Upper lobe of left lung (tissue), 6 donors: ENCODE data around the gene PTPN6. TPM values are rescaled to one million over a fixed set of nuclear protein-coding genes. Genes with fewer than 3 reads are reported as not detected.

ENCODE experiments used
- ATAC-seq, 2 donors: fragments of 200-7000 bp; cut with Tn5 transposase; one replicate each; pipeline ENCODE4 v1.9.1; 2022; ENCODE audit warnings: mild to moderate bottlenecking in 2 of 2, moderate library complexity in 2 of 2; ENCODE audit not compliant: low FRiP score in 2 of 2
- DNase-seq, 2 donors: peaks; one replicate each; pipeline ENCODE4 v3.0.0-alpha.2; 2019 to 2020
- H3K27ac ChIP-seq, 4 donors: fragments of 200-600 bp; sonication (generic); one replicate each; pipeline ENCODE4 v1.5.1; 2016 to 2019
- H3K27me3 ChIP-seq, 4 donors: fragments of 200-600 bp; sonication (generic); one replicate each; pipeline ENCODE4 v1.5.1; 2017 to 2019
- H3K36me3 ChIP-seq, 4 donors: fragments of 200-600 bp; sonication (generic); one replicate each; pipeline ENCODE4 v1.5.1; 2016 to 2019
- H3K4me1 ChIP-seq, 4 donors: fragments of 200-600 bp; sonication (generic); one replicate each; pipeline ENCODE4 v1.5.1; 2018 to 2019
- H3K4me3 ChIP-seq, 4 donors: fragments of 200-600 bp; sonication (generic); one replicate each; pipeline ENCODE4 v1.5.1; 2017 to 2019; ENCODE audit warnings: mild to moderate bottlenecking in 2 of 4, moderate library complexity in 1 of 4
- H3K9me3 ChIP-seq, 4 donors: fragments of 200-600 bp; sonication (generic); one replicate each; pipeline ENCODE4 v1.5.1; 2018 to 2019
- EP300 ChIP-seq, 4 donors: sonication (generic); formaldehyde crosslinking; IDR thresholded peaks; one replicate each; pipeline ENCODE4 v1.5.1; 2017; ENCODE audit warnings: antibody characterized with exemption in 4 of 4, control low read depth in 2 of 4
- POLR2A ChIP-seq, 4 donors: fragments of 450-650 bp; IDR thresholded peaks; one replicate each; pipeline ENCODE4 v1.5.1; 2016 to 2017; ENCODE audit warnings: antibody characterized with exemption in 4 of 4, mild to moderate bottlenecking in 2 of 4
- POLR2AphosphoS5 ChIP-seq, 2 donors: sonication (generic); formaldehyde crosslinking; IDR thresholded peaks; one replicate each; pipeline ENCODE4 v1.5.1; 2017; ENCODE audit warnings: antibody characterized with exemption in 2 of 2
- WGBS, 2 donors: methylation state at CpG; one replicate each; pipeline ENCODE4 v1.1.5; 2017 to 2018; 5-methylcytosine and 5-hydroxymethylcytosine counted together
- total RNA-seq, 6 donors: library from RNA; depleted of rRNA in 4 of 6; stranded (reverse); fragments of >200 nt in 4 of 6; gene quantifications; one replicate each; pipeline versions ENCODE4 v1.1.0 to v1.2.1, GENCODE V29; 2016 to 2021
- TF ChIP-seq, protein P1 (sequence below), 6 experiments: fragments of 450-650 bp in 4 of 6; fragments of 200-600 bp in 2 of 6; sonication (generic) in 2 of 6; IDR thresholded peaks; one replicate each; pipeline ENCODE4 v1.5.1; 2016 to 2019; ENCODE audit warnings: antibody characterized with exemption in 6 of 6
- donor health status: DM: no; HTN: no; CAD: no; lungs with moderate emphysema.
- donor health status: DM: no; HTN: yes; CAD: no; lungs with severe emphysema.

Gene PTPN6
- total RNA-seq, 6 donors from 2014 or later = 56.3 to 215 (median 114) TPM

DNA sequence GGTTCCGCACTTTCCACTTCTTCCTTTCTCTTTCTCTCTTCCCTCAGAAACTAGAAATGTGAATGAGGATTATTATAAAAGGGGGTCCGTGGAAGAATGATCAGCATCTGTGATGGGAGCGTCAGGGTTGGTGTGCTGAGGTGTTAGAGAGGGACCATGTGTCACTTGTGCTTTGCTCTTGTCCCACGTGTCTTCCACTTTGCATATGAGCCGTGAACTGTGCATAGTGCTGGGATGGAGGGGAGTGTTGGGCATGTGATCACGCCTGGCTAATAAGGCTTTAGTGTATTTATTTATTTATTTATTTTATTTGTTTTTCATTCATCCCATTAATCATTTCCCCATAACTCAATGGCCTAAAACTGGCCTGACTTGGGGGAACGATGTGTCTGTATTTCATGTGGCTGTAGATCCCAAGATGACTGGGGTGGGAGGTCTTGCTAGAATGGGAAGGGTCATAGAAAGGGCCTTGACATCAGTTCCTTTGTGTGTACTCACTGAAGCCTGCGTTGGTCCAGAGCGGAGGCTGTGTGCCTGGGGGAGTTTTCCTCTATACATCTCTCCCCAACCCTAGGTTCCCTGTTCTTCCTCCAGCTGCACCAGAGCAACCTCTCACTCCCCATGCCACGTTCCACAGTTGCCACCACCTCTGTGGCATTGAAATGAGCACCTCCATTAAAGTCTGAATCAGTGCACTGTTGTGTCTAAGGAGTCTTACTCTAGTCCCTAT is 28.0 kb upstream of the PTPN6 start:
- no peak overlapping the region for H3K27ac ChIP-seq
- H3K9me3 ChIP-seq = no peaks in the 10 kb centered on the region
- ATAC-seq = no peak
- peaks cover 0 to 23% (median 7%) of the 10 kb centered on the region in 4 donors for H3K36me3 ChIP-seq
- H3K4me1 ChIP-seq = peaks cover 24 to 37% (median 29%) of the 10 kb centered on the region in 4 donors
- TF ChIP-seq, protein P1, sequence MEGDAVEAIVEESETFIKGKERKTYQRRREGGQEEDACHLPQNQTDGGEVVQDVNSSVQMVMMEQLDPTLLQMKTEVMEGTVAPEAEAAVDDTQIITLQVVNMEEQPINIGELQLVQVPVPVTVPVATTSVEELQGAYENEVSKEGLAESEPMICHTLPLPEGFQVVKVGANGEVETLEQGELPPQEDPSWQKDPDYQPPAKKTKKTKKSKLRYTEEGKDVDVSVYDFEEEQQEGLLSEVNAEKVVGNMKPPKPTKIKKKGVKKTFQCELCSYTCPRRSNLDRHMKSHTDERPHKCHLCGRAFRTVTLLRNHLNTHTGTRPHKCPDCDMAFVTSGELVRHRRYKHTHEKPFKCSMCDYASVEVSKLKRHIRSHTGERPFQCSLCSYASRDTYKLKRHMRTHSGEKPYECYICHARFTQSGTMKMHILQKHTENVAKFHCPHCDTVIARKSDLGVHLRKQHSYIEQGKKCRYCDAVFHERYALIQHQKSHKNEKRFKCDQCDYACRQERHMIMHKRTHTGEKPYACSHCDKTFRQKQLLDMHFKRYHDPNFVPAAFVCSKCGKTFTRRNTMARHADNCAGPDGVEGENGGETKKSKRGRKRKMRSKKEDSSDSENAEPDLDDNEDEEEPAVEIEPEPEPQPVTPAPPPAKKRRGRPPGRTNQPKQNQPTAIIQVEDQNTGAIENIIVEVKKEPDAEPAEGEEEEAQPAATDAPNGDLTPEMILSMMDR (IDR thresholded peaks at IDR 0.05) = no peak
- TF ChIP-seq POLR2AphosphoS5 (IDR thresholded peaks at IDR 0.05) = no peak
- TF ChIP-seq POLR2A (IDR thresholded peaks at IDR 0.05) = no peak
- TF ChIP-seq EP300 (IDR thresholded peaks at IDR 0.05) = no peak
- H3K4me3 ChIP-seq = no peak overlapping the region
- H3K27me3 ChIP-seq = no peaks in the 10 kb centered on the region
- 78 to 86% methylated on average over 10 of the region's 10 CpGs for WGBS, 2 donors
- no peak for DNase-seq

GRCh38 chr12:6923851-6924250 is 27.3 kb upstream of the PTPN6 start:
- H3K36me3 ChIP-seq = peaks cover 0 to 18% (median 7%) of the 10 kb centered on the region in 4 donors
- no peaks in the 10 kb centered on the region for H3K27me3 ChIP-seq
- peak overlapping the region in 3 of 4 donors; percentile 94 to 99 (median 98) for H3K27ac ChIP-seq
- DNase-seq = no peak
- no peak for ATAC-seq
- H3K4me3 ChIP-seq = peak overlapping the region in 1 of 4 donors; percentile 96
- TF ChIP-seq POLR2A (IDR thresholded peaks at IDR 0.05) = no peak
- TF ChIP-seq, protein P1 (IDR thresholded peaks at IDR 0.05) = no peak
- no peak for TF ChIP-seq POLR2AphosphoS5 (IDR thresholded peaks at IDR 0.05)
- TF ChIP-seq EP300 (IDR thresholded peaks at IDR 0.05) = no peak
- H3K4me1 ChIP-seq = peaks cover 24 to 40% (median 32%) of the 10 kb centered on the region in 4 donors
- WGBS, 2 donors = 60 to 64% methylated on average over 6 of the region's 6 CpGs
- no peaks in the 10 kb centered on the region for H3K9me3 ChIP-seq

DNA sequence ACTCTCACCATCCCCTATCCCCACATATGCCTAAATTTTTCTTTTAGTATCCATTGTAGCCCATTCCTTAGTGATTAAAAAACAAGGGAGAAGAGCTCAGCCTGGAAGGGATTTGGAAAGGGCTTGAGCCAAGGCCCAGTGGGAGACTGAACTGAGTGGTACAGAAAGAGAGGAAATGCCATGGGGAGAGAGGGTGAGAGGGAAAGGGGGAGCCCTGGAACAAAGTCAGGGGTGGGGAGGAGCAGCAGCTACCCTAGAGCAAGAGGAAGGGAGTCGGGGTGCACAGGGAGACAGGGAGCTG is 26.0 kb upstream of the PTPN6 start:
- WGBS, 2 donors = 27 to 28% methylated on average over 1 of the region's 1 CpG
- H3K27me3 ChIP-seq = no peaks in the 10 kb centered on the region
- H3K4me3 ChIP-seq = peak overlapping the region in 2 of 4 donors; percentile 89 to 96
- no peaks in the 10 kb centered on the region for H3K9me3 ChIP-seq
- H3K36me3 ChIP-seq = peaks cover 0 to 11% (median 4%) of the 10 kb centered on the region in 4 donors
- ATAC-seq (no peak), DNase-seq (no peak)
- TF ChIP-seq, protein P1 (IDR thresholded peaks at IDR 0.05) = no peak
- no peak for TF ChIP-seq POLR2A (IDR thresholded peaks at IDR 0.05)
- TF ChIP-seq EP300 (IDR thresholded peaks at IDR 0.05) = no peak
- TF ChIP-seq POLR2AphosphoS5 (IDR thresholded peaks at IDR 0.05) = no peak
- H3K4me1 ChIP-seq = peaks cover 35 to 53% (median 45%) of the 10 kb centered on the region in 4 donors
- peak overlapping the region; percentile 92 to 99 (median 96) for H3K27ac ChIP-seq

DNA sequence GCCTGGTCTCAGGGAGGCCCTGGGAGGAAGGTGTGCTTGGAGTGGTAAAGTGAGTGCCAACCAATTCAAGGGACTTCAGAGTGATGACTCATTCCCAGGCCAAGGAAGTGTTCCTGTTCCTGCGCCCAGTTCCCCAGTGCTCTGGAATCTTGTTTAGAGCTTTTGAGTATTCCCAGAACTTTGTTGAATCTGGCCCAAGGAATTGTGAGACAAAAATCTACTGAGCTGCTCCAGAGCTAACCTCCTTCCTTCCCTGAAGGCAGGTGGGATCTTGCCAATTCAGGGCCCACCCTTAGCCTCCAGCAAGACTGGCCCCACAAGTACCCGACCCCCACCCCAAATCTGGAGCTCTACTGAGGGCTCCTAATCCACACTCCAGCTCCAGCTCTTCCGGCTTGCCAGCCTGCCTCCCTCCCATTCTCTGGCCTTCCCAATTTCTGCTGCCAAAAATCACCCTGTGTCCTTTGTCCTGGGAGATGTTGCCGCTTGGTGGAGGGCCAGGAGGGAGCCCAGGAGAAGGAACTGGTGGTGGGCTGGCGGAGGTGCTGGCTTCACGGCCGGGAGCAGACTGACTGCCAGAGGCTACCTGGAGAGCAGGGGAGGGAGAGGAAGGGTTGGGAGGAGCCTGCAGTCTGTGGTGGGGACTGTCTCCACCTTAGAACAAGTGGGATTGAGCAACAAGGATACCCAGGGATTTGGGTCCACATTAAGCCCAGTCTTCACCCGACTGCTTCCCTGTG is 25.4 kb upstream of the PTPN6 start:
- TF ChIP-seq, protein P1 (IDR thresholded peaks at IDR 0.05) = peak in 1 of 6 experiments; percentile 13
- TF ChIP-seq POLR2AphosphoS5 (IDR thresholded peaks at IDR 0.05) (peak; percentile 60 to 74), EP300 (IDR thresholded peaks at IDR 0.05) (peak in 1 of 4 donors; percentile 50), POLR2A (IDR thresholded peaks at IDR 0.05) (peak; percentile 14 to 86 (median 36))
- H3K27me3 ChIP-seq = no peaks in the 10 kb centered on the region
- peak overlapping the region; percentile 92 to 99 (median 96) for H3K27ac ChIP-seq
- no peaks in the 10 kb centered on the region for H3K9me3 ChIP-seq
- WGBS, 2 donors = 26 to 40% methylated on average over 8 of the region's 8 CpGs
- H3K4me1 ChIP-seq = peaks cover 40 to 59% (median 48%) of the 10 kb centered on the region in 4 donors
- H3K4me3 ChIP-seq = peak overlapping the region; percentile 9 to 96 (median 88)
- ATAC-seq (peak; percentile 62 to 88), DNase-seq (peak in 1 of 2 donors; percentile 87)
- H3K36me3 ChIP-seq = peaks cover 0 to 11% (median 4%) of the 10 kb centered on the region in 4 donors
